Adrenal gland (tissue), 12 donors: ENCODE measurements around the gene TNFRSF25. TPM values are rescaled to one million over a fixed set of nuclear protein-coding genes. Genes with fewer than 3 reads are reported as not detected.

Experiments used
- DNase-seq, 7 donors: peaks; one replicate each; pipeline ENCODE4 v3.0.0-alpha.2; 2019 to 2020
- H3K27ac ChIP-seq, 5 donors: fragments of 200-600 bp; sonication (generic) in 4 of 5; 1 replicate in 3 of 5; 2 replicates in 2 of 5; pipeline versions ENCODE4 v1.5.1 to v1.8.0; 2016 to 2020; ENCODE audit warnings: mild to moderate bottlenecking in 1 of 5
- H3K27me3 ChIP-seq: fragments of 200-600 bp; 2 replicates; pipeline ENCODE4 v1.8.0; 2021
- H3K36me3 ChIP-seq, 2 donors: fragments of 200-600 bp; replicated peaks in 1 of 2; 1 replicate in 1 of 2; 2 replicates in 1 of 2; pipeline versions ENCODE4 v1.5.1 to v1.8.0; 2018 to 2022
- H3K4me1 ChIP-seq, 2 donors: fragments of 200-600 bp; replicated peaks in 1 of 2; 1 replicate in 1 of 2; 2 replicates in 1 of 2; pipeline versions ENCODE4 v1.5.1 to v1.8.0; 2018 to 2021
- H3K4me3 ChIP-seq, 4 donors: fragments of 200-600 bp; sonication (generic) in 3 of 4; one replicate each; pipeline ENCODE4 v1.5.1; 2016 to 2018
- H3K9me3 ChIP-seq, 3 donors: fragments of 200-600 bp; sonication (generic) in 1 of 3; replicated peaks in 1 of 3; 1 replicate in 2 of 3; 2 replicates in 1 of 3; pipeline versions ENCODE4 v1.5.1 to v1.8.0; 2016 to 2021
- CTCF ChIP-seq, 6 experiments: fragments of 450-650 bp in 4 of 6; fragments of 200-600 bp in 2 of 6; sonication (generic) in 1 of 6; IDR thresholded peaks; 1 replicate in 5 of 6; 2 replicates in 1 of 6; pipeline versions ENCODE4 v1.5.1 to v1.8.0; 2016 to 2021; ENCODE audit warnings: antibody characterized with exemption in 6 of 6, mild to moderate bottlenecking in 2 of 6, moderate library complexity in 1 of 6
- POLR2A ChIP-seq, 2 donors: fragments of 450-650 bp; IDR thresholded peaks; one replicate each; pipeline ENCODE4 v1.6.1; 2017; ENCODE audit warnings: antibody characterized with exemption in 2 of 2, mild to moderate bottlenecking in 2 of 2, moderate library complexity in 1 of 2
- WGBS, 4 donors: extraction: QIAGEN DNeasy Blood & Tissue Kit in 2 of 4; methylation state at CpG; one replicate each; pipeline versions ENCODE4 v1.1.5 to v1.1.7; 2013 to 2017; 5-methylcytosine and 5-hydroxymethylcytosine counted together
- intact Hi-C, 2 donors: fragments of 100-400 bp; cut with DNase I; formaldehyde crosslinking; loops; one replicate each; pipeline versions ENCODE4 v1.14.1 to v1.15.0; 2022 to 2023
- polyA plus RNA-seq, 3 donors: library from polyadenylated mRNA; stranded (reverse); fragments of 200-250 nt in 2 of 3; fragments of 350-450 nt in 1 of 3; fragmentation: Illumina TruSeq in 1 of 3; extraction: RNeasy Lipid Tissue Mini Kit (QIAGEN cat#74804) in 1 of 3; gene quantifications; one replicate each; pipeline ENCODE4 v1.2.3, GENCODE V29; 2013 to 2014
- total RNA-seq, 9 donors: library from RNA; depleted of rRNA in 4 of 9; stranded (reverse); fragments of >200 nt in 4 of 9; fragments of 120-200 nt in 1 of 9; fragmentation: NEBNext Ultra II Directional in 1 of 9; extraction: Animal tissue kit (Norgen Biotek cat#: 25700) in 1 of 9; gene quantifications; one replicate each; pipeline versions ENCODE4 v1.1.0 to v1.2.4, GENCODE V29; 2013 to 2023
- donor health status: healthy with polysubstance abuse.
- donor health status: Bipolar disorder and iron deficiency.
- donor health status: DM: yes; HTN: yes; CAD: no.
- donor health status: DM: no; HTN: no; CAD: no.
- donor health status: DM: no; HTN: no; CAD: no.
- donor health status: DM: yes; HTN: yes; CAD: no.

Gene TNFRSF25
- total and polyA plus RNA-seq, 12 donors = 1.2 to 169 (median 9.7) TPM

DNA sequence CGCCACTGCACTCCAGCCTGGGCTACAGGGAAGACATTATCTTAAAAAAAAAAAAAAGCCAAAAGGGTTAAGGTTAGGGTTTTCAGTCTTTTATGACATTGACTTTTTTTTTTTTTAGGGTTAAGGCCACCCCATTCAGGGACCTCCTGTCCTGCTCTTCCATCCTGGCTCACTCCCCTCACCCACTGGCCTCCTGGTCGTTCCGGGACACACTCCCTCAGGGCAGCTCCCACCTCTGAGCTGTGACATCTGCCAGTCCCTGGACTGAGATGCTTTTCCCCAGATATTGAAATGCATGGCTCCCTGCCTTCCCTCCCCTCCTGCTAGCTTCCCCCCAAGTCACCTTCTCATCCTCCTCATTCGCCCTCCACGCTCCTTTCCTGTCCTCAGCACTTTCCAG is 15.8 kb upstream of the TNFRSF25 start:
- peaks cover 0 to 14% of the 10 kb centered on the region in 2 donors for H3K4me1 ChIP-seq
- no peak for DNase-seq
- no peaks in the 10 kb centered on the region for H3K9me3 ChIP-seq
- H3K36me3 ChIP-seq = peaks cover 0 to 5% of the 10 kb centered on the region in 2 donors
- H3K27ac ChIP-seq = no peak overlapping the region
- TF ChIP-seq POLR2A (IDR thresholded peaks at IDR 0.05) = no peak
- TF ChIP-seq CTCF (IDR thresholded peaks at IDR 0.05) = no peak
- H3K27me3 ChIP-seq = no peaks in the 10 kb centered on the region
- intact Hi-C loops = loop anchor here (10.0 kb wide), 1 partner anchor 163 kb away; no protein-coding TSS in a partner anchor
- 87 to 91% (median 89%) methylated on average over 5 of the region's 5 CpGs for WGBS, 4 donors
- no peak overlapping the region for H3K4me3 ChIP-seq

GRCh38 chr1:6477039-6477820 is 11.3 kb upstream of the TNFRSF25 start:
- WGBS, 4 donors = 88 to 91% (median 89%) methylated on average over 23 to 24 of the region's 24 CpGs
- H3K27ac ChIP-seq = no peak overlapping the region
- TF ChIP-seq POLR2A (IDR thresholded peaks at IDR 0.05) (no peak), CTCF (IDR thresholded peaks at IDR 0.05) (no peak)
- no peaks in the 10 kb centered on the region for H3K27me3 ChIP-seq
- H3K9me3 ChIP-seq = no peaks in the 10 kb centered on the region
- H3K36me3 ChIP-seq = peaks cover 0 to 27% of the 10 kb centered on the region in 2 donors
- no peaks in the 10 kb centered on the region for H3K4me1 ChIP-seq
- intact Hi-C loops = no loop called here
- H3K4me3 ChIP-seq = no peak overlapping the region
- DNase-seq = no peak

GRCh38 chr1:6476483-6476882 is 10.5 kb upstream of the TNFRSF25 start:
- TF ChIP-seq CTCF (IDR thresholded peaks at IDR 0.05) (no peak), POLR2A (IDR thresholded peaks at IDR 0.05) (no peak)
- Histone ChIP-seq H3K4me3 (no peak overlapping the region), H3K27ac (no peak overlapping the region), H3K4me1 (no peaks in the 10 kb centered on the region), H3K27me3 (no peaks in the 10 kb centered on the region), H3K36me3 (peaks cover 0 to 34% of the 10 kb centered on the region in 2 donors), H3K9me3 (no peaks in the 10 kb centered on the region)
- intact Hi-C loops = no loop called here
- DNase-seq = no peak
- 94 to 98% (median 96%) methylated on average over 5 of the region's 5 CpGs for WGBS, 4 donors

- no peak overlapping the region for H3K4me3 ChIP-seq
- 28 to 61% (median 33%) methylated on average over 8 to 33 of the region's 33 CpGs for WGBS, 4 donors
- DNase-seq = peak in 6 of 7 donors; percentile 51 to 80 (median 66)
- H3K9me3 ChIP-seq = no peaks in the 10 kb centered on the region
- H3K4me1 ChIP-seq = no peaks in the 10 kb centered on the region
- H3K27ac ChIP-seq = no peak overlapping the region
- H3K27me3 ChIP-seq = no peaks in the 10 kb centered on the region
- TF ChIP-seq POLR2A (IDR thresholded peaks at IDR 0.05) (no peak), CTCF (IDR thresholded peaks at IDR 0.05) (peak; percentile 70 to 88 (median 75))
- intact Hi-C loops = no loop called here
- peaks cover 0 to 40% of the 10 kb centered on the region in 2 donors for H3K36me3 ChIP-seq
These were observed 9.6 kb upstream of the TNFRSF25 start for GRCh38 chr1:6475381-6476133.
